Panc1 (cell line): ENCODE measurements around the gene CFAP97D1. TPM values are rescaled to one million over a fixed set of nuclear protein-coding genes. Genes with fewer than 3 reads are reported as not detected.

Source experiments
- ATAC-seq: fragments of 200-7000 bp; cut with Tn5 transposase; 2 replicates; pipeline ENCODE4 v1.9.1; 2020; ENCODE audit warnings: mild to moderate bottlenecking, moderate library complexity
- BruUV-seq: library from RNA; stranded (reverse); fragments of 400-500 nt; replicated peaks from 2 replicates; lab custom pipeline; 2021; lab: Mats Ljungman, UMichigan
- CTCF ChIA-PET: fragments of 300-600 bp; sonication (Branson Sonifier 250); formaldehyde crosslinking; loops from one replicate; lab custom pipeline; 2022; ENCODE audit warnings: antibody characterized with exemption; lab: Charles Lee
- POLR2A ChIA-PET: fragments of 300-600 bp; sonication (Branson Sonifier 250); formaldehyde crosslinking; loops from one replicate; lab custom pipeline; 2022; ENCODE audit warnings: antibody characterized with exemption; lab: Charles Lee
- DNase-seq: peaks from one replicate; pipeline ENCODE4 v3.0.0-alpha.2; 2010; ENCODE audit warnings: low read depth, low spot score
- H3K27ac ChIP-seq: 2 replicates; pipeline ENCODE4 v1.5.1; 2011; ENCODE audit warnings: mild to moderate bottlenecking, low read length, inconsistent platforms
- H3K27me3 ChIP-seq: fragments of 200-500 bp; sonication (Bioruptor generic); 2 replicates; pipeline ENCODE4 v1.6.0; 2014; ENCODE audit warnings: low read length, inconsistent platforms; ENCODE audit not compliant: control insufficient read depth, insufficient read depth
- H3K36me3 ChIP-seq: fragments of 200-500 bp; sonication (Bioruptor generic); 2 replicates; pipeline ENCODE4 v1.5.1; 2014; ENCODE audit warnings: inconsistent platforms, mild to moderate bottlenecking, low read length, moderate library complexity; ENCODE audit not compliant: control insufficient read depth, insufficient read depth
- H3K4me1 ChIP-seq: 2 replicates; pipeline ENCODE4 v1.5.1; 2011; ENCODE audit warnings: inconsistent platforms, mild to moderate bottlenecking, low read length, moderate library complexity; ENCODE audit not compliant: control insufficient read depth, insufficient read depth
- H3K4me3 ChIP-seq, 2 experiments: 2 replicates each; pipeline ENCODE4 v1.5.1; 2011 to 2012; ENCODE audit warnings: low read depth in 2 of 2, low read length in 2 of 2, mild to moderate bottlenecking in 2 of 2, inconsistent platforms in 1 of 2, moderate library complexity in 1 of 2
- H3K9me3 ChIP-seq: fragments of 200-500 bp; sonication (Bioruptor generic); 2 replicates; pipeline ENCODE4 v1.5.1; 2014; ENCODE audit warnings: low read depth, mild to moderate bottlenecking, inconsistent platforms, low read length, moderate library complexity; ENCODE audit not compliant: control insufficient read depth, insufficient read depth
- CTCF ChIP-seq: fragments of 450-650 bp; IDR thresholded peaks from 2 replicates; pipeline ENCODE4 v1.5.1; 2017; ENCODE audit warnings: mild to moderate bottlenecking
- POLR2AphosphoS5 ChIP-seq: IDR thresholded peaks from 2 replicates; pipeline ENCODE4 v1.6.1; 2012; ENCODE audit warnings: mild to moderate bottlenecking, low read depth, low read length, moderate library complexity
- REST ChIP-seq, 2 experiments: IDR thresholded peaks; 2 replicates each; pipeline ENCODE4 v1.6.1; 2011 to 2012; ENCODE audit warnings: low read depth in 2 of 2, control low read depth in 1 of 2, low read length in 1 of 2, mild to moderate bottlenecking in 1 of 2, moderate library complexity in 1 of 2; ENCODE audit not compliant: insufficient read depth in 1 of 2
- SIN3A ChIP-seq: IDR thresholded peaks from 2 replicates; pipeline ENCODE4 v1.6.1; 2012; ENCODE audit warnings: low read depth, mild to moderate bottlenecking, low read length, moderate library complexity, borderline replicate concordance; ENCODE audit not compliant: insufficient read depth
- TCF7L2 ChIP-seq: IDR thresholded peaks from 2 replicates; pipeline ENCODE4 v1.6.1; 2011; ENCODE audit warnings: mild to moderate bottlenecking, low read depth, low read length, inconsistent platforms
- in situ Hi-C: cut with HindIII; loops from 2 replicates; pipeline ENCODE4 v1.10.0; 2016; ENCODE audit warnings: low sequenced_read_pairs, low pct_unique_long_range_greater_than_20kb
- intact Hi-C: fragments of 100-400 bp; cut with micrococcal nuclease; formaldehyde crosslinking; loops from one replicate; pipeline ENCODE4 v1.10.0; 2022; ENCODE audit not compliant: unreplicated experiment
- total RNA-seq: library from RNA; stranded (reverse); gene quantifications from one replicate; pipeline ENCODE4 v1.2.1, GENCODE V29; 2021; ENCODE audit not compliant: unreplicated experiment

The CFAP97D1 gene
- total RNA-seq, 1 experiment from 2014 or later: not detected

GRCh38 chr17:43814026-43814425 is 33.8 kb downstream of the CFAP97D1 start:
- CTCF ChIA-PET: no interaction called here
- no peaks in the 10 kb centered on the region for H3K27me3 ChIP-seq
- H3K4me1 ChIP-seq: no peaks in the 10 kb centered on the region
- ATAC-seq (no peak; the same call in 1 of the 2 replicates), DNase-seq (no peak)
- TF ChIP-seq SIN3A: no peak
- TF ChIP-seq POLR2AphosphoS5: no peak
- TF ChIP-seq REST (IDR thresholded peaks at IDR 0.05; ENCODE audit: insufficient read depth in 1 of 2, low read depth in 2 of 2, low read length in 1 of 2): no peak
- no peak for TF ChIP-seq CTCF
- no peak for TF ChIP-seq TCF7L2
- no peaks in the 10 kb centered on the region for H3K9me3 ChIP-seq
- H3K36me3 ChIP-seq: no peaks in the 10 kb centered on the region
- no peak overlapping the region for H3K4me3 ChIP-seq
- POLR2A ChIA-PET: no interaction called here
- intact Hi-C loops (no loop called here), in situ Hi-C loops (no loop called here)
- H3K27ac ChIP-seq: no peak overlapping the region
- BruUV-seq: no TSS peak

GRCh38 chr17:43814714-43815113 is 34.5 kb downstream of the CFAP97D1 start:
- BruUV-seq: no TSS peak
- Histone ChIP-seq H3K4me1 (no peaks in the 10 kb centered on the region), H3K9me3 (no peaks in the 10 kb centered on the region), H3K4me3 (no peak overlapping the region), H3K27ac (no peak overlapping the region), H3K27me3 (no peaks in the 10 kb centered on the region), H3K36me3 (no peaks in the 10 kb centered on the region)
- CTCF ChIA-PET: no interaction called here
- TF ChIP-seq REST (IDR thresholded peaks at IDR 0.05; ENCODE audit: insufficient read depth in 1 of 2, low read depth in 2 of 2, low read length in 1 of 2): no peak
- TF ChIP-seq CTCF: no peak
- TF ChIP-seq SIN3A: no peak
- TF ChIP-seq TCF7L2: no peak
- no peak for TF ChIP-seq POLR2AphosphoS5
- intact Hi-C loops: no loop called here
- POLR2A ChIA-PET: no interaction called here
- in situ Hi-C loops: no loop called here
- DNase-seq (no peak), ATAC-seq (no peak)
